ENCODE results near the gene AKIRIN2.
"Not testable (repeated sequence)": the region's sequence is repeated elsewhere in the genome, so short reads cannot be mapped to it uniquely, and the experiment has no call there.

Gene AKIRIN2

DNA sequence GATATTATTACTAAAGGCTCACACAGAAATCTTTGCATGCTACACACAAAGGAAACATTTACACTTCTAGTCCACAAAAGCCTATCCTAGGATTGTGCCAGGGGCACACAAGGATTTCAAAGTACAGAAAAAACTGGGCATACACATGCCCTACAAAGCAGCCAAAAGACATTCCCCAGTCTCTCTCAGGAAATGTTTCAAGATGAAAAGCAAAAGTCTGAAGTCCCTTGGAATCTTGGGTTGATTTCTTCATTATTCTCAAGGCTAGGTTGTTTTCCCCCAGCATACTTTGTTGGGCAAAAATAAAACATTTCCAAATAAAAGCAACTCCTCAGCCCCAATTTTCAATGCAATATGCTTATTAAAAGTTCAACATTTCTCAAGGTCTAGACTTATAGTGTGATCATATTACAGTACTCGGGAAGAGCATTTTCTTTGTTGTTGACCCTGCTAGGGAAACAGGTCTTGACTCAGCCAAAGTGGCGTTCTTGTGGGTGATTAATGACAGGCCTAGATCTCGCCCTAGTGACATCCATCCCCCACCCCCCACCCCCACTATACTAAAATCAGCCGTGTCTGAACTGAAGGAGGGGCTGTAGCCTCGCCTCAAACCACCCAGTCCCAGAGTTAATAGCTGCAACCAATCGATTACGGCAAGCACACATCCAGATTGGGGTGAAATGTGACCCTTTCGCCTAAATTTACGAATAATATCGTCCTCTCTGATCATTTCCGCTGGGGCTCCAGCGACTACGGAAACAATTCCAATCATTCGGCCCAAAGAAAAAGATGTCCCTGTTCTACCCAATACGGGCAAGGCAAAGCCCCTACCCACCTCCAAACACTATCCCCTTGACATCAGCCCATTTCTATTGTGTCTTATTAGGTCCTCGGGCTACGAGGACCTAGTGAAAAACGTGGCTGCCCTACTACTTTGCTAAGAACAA, 1.4 kb downstream of the AKIRIN2 start:
- peak overlapping the region; percentile 93 for H3K4me3 ChIP-seq (ENCODE audit: low read depth, low read length)
- H3K27me3 ChIP-seq (ENCODE audit: insufficient read depth, low read length), result no peaks in the 10 kb centered on the region
- H2AFZ ChIP-seq (ENCODE audit: low read length, unreplicated experiment), result peak overlapping the region; percentile 3
- peak overlapping the region; percentile 96 for H3K27ac ChIP-seq (ENCODE audit: low read depth, low read length)
- peaks cover 8% of the 10 kb centered on the region; the same call in 1 of the 2 replicates for H3K36me3 ChIP-seq (ENCODE audit: insufficient read depth, low read length)
- peaks cover 62% of the 10 kb centered on the region for H3K79me2 ChIP-seq (ENCODE audit: control insufficient read depth, insufficient read depth, low read length, unreplicated experiment)
- peaks cover 27% of the 10 kb centered on the region for H3K4me1 ChIP-seq (ENCODE audit: control insufficient read depth, insufficient read depth, low read length, unreplicated experiment)

- peaks cover 28% of the 10 kb centered on the region for H3K4me1 ChIP-seq (ENCODE audit: control insufficient read depth, insufficient read depth, low read length, unreplicated experiment)
- H3K27ac ChIP-seq (ENCODE audit: low read depth, low read length), result peak overlapping the region; percentile 96
- peaks cover 73% of the 10 kb centered on the region for H3K79me2 ChIP-seq (ENCODE audit: control insufficient read depth, insufficient read depth, low read length, unreplicated experiment)
These were observed 2.5 kb downstream of the AKIRIN2 start for GRCh38 chr6:87699576-87699975.

DNA sequence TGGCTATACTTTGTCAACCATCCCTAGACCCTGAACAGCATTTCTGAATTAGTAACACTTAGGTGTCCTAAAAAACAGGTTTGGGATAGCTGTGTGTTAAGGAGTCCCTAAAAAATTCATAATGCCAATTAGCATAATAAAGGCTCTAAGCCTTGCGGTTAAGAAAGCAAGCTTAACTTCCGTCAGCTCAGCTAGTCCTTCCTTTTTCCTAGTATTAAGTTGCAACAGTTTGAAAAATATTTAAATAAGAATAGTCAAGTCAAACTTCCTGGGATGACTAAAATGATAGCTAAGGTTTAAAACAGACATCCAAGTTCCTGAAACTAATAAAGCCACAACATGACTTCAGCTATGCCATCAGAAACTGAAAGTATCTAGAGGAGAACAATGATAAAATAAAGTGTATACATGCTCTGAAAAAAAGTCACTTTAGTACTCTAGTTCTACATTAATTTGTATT, 3.5 kb downstream of the AKIRIN2 start:
- Histone ChIP-seq H2AFZ (ENCODE audit: low read length, unreplicated experiment) (no peak overlapping the region), H3K4me1 (ENCODE audit: control insufficient read depth, insufficient read depth, low read length, unreplicated experiment) (peaks cover 38% of the 10 kb centered on the region), H3K79me2 (ENCODE audit: control insufficient read depth, insufficient read depth, low read length, unreplicated experiment) (peaks cover 83% of the 10 kb centered on the region), H3K4me3 (ENCODE audit: low read depth, low read length) (peak overlapping the region; percentile 93), H3K27me3 (ENCODE audit: insufficient read depth, low read length) (no peaks in the 10 kb centered on the region), H3K27ac (ENCODE audit: low read depth, low read length) (peak overlapping the region; percentile 96), H3K36me3 (ENCODE audit: insufficient read depth, low read length) (peaks cover 8% of the 10 kb centered on the region; the same call in 1 of the 2 replicates)

More at GRCh38 chr6:87699576-87699975, 2.5 kb downstream of the AKIRIN2 start:
- peaks cover 8% of the 10 kb centered on the region; the same call in 1 of the 2 replicates for H3K36me3 ChIP-seq (ENCODE audit: insufficient read depth, low read length)
- H3K27me3 ChIP-seq (ENCODE audit: insufficient read depth, low read length), result no peaks in the 10 kb centered on the region
- H2AFZ ChIP-seq (ENCODE audit: low read length, unreplicated experiment), result no peak overlapping the region
- H3K4me3 ChIP-seq (ENCODE audit: low read depth, low read length), result peak overlapping the region; percentile 93

GRCh38 chr6:87697581-87698546, 4.2 kb downstream of the AKIRIN2 start:
- H3K4me1 ChIP-seq (ENCODE audit: control insufficient read depth, insufficient read depth, low read length, unreplicated experiment), result peaks cover 40% of the 10 kb centered on the region
- peak overlapping the region; percentile 96 for H3K27ac ChIP-seq (ENCODE audit: low read depth, low read length)
- no peak overlapping the region for H2AFZ ChIP-seq (ENCODE audit: low read length, unreplicated experiment)
- peaks cover 90% of the 10 kb centered on the region for H3K79me2 ChIP-seq (ENCODE audit: control insufficient read depth, insufficient read depth, low read length, unreplicated experiment)
- peaks cover 8% of the 10 kb centered on the region; the same call in 1 of the 2 replicates for H3K36me3 ChIP-seq (ENCODE audit: insufficient read depth, low read length)
- H3K27me3 ChIP-seq (ENCODE audit: insufficient read depth, low read length), result no peaks in the 10 kb centered on the region
- H3K4me3 ChIP-seq (ENCODE audit: low read depth, low read length), result peak overlapping the region; percentile 93

DNA sequence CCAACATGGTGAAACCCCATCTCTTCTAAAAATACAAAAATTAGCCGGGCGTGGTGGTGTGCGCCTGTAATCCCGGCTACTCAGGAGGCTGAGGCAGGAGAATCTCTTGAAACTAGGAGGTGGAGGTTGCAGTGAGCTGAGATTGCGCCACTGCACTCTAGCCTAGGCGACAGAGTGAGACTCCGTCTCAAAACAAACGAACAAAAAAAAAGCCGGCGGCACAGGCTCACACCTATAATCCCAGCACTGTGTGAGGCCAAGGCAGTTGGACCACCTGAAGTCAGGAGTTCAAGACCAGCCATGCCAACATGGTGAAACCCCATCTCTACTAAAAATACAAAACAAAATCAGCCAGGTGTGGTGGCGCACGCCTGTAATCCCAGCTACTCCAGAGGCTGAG, 5.2 kb downstream of the AKIRIN2 start:
- H3K27me3 ChIP-seq (ENCODE audit: insufficient read depth, low read length); H3K4me3 ChIP-seq (ENCODE audit: low read depth, low read length); H2AFZ ChIP-seq (ENCODE audit: low read length, unreplicated experiment); H3K27ac ChIP-seq (ENCODE audit: low read depth, low read length); H3K36me3 ChIP-seq (ENCODE audit: insufficient read depth, low read length): not testable (repeated sequence)
- Histone ChIP-seq H3K79me2 (ENCODE audit: control insufficient read depth, insufficient read depth, low read length, unreplicated experiment) (peaks cover 98% of the 10 kb centered on the region), H3K4me1 (ENCODE audit: control insufficient read depth, insufficient read depth, low read length, unreplicated experiment) (peaks cover 40% of the 10 kb centered on the region)

- Histone ChIP-seq H3K27ac (ENCODE audit: low read depth, low read length) (no peak overlapping the region), H3K79me2 (ENCODE audit: control insufficient read depth, insufficient read depth, low read length, unreplicated experiment) (peaks cover 97% of the 10 kb centered on the region), H3K4me3 (ENCODE audit: low read depth, low read length) (no peak overlapping the region), H3K27me3 (ENCODE audit: insufficient read depth, low read length) (no peaks in the 10 kb centered on the region), H3K4me1 (ENCODE audit: control insufficient read depth, insufficient read depth, low read length, unreplicated experiment) (peaks cover 35% of the 10 kb centered on the region), H3K36me3 (ENCODE audit: insufficient read depth, low read length) (no peaks in the 10 kb centered on the region), H2AFZ (ENCODE audit: low read length, unreplicated experiment) (no peak overlapping the region)
These were observed 9.9 kb downstream of the AKIRIN2 start for GRCh38 chr6:87692086-87692485.

DNA sequence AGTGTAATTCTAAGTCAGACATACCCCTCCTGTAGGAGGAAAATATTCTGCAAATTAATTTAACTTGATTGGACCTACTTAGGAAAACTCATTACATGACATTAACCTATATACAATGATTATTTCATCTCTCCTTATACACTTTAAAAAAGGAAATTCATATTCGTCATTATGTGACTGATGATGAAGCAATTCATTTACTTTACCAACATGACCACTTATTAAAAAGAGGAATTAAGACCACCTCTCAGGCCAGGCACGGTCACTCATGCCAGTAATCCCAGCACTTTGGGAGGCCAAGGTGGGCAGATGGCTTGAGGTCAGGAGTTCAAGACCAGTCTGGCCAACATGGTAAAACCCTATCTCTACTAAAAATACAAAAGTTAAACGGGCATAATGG, 11.6 kb downstream of the AKIRIN2 start:
- Histone ChIP-seq H3K27me3 (ENCODE audit: insufficient read depth, low read length) (no peaks in the 10 kb centered on the region), H2AFZ (ENCODE audit: low read length, unreplicated experiment) (no peak overlapping the region), H3K27ac (ENCODE audit: low read depth, low read length) (no peak overlapping the region), H3K79me2 (ENCODE audit: control insufficient read depth, insufficient read depth, low read length, unreplicated experiment) (peaks cover 99% of the 10 kb centered on the region), H3K36me3 (ENCODE audit: insufficient read depth, low read length) (no peaks in the 10 kb centered on the region), H3K4me3 (ENCODE audit: low read depth, low read length) (no peak overlapping the region), H3K4me1 (ENCODE audit: control insufficient read depth, insufficient read depth, low read length, unreplicated experiment) (peaks cover 28% of the 10 kb centered on the region)

GRCh38 chr6:87687893-87688292, 14.1 kb downstream of the AKIRIN2 start:
- not testable (repeated sequence) for H3K27me3 ChIP-seq (ENCODE audit: insufficient read depth, low read length); H3K36me3 ChIP-seq (ENCODE audit: insufficient read depth, low read length)
- peaks cover 26% of the 10 kb centered on the region for H3K4me1 ChIP-seq (ENCODE audit: control insufficient read depth, insufficient read depth, low read length, unreplicated experiment)

DNA sequence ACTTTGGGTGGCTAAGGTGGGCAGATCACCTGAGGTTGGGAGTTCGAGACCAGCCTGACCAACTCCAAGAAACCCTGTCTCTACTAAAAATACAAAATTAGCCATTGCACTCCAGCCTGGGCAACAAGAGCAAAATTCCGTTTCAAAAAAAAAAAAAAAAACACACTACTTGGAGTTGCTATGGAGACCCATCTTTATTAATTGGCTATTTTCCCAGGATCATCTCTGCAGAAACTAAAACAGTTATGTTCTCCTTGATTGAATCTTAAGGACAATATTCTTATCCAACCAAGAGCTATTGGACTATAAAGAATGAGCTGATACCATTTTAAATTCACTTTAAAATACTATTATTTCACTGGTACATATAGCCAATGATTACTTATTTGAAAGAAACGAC, 14.7 kb downstream of the AKIRIN2 start:
- peaks cover 32% of the 10 kb centered on the region for H3K4me1 ChIP-seq (ENCODE audit: control insufficient read depth, insufficient read depth, low read length, unreplicated experiment)
- H3K36me3 ChIP-seq (ENCODE audit: insufficient read depth, low read length), result no peaks in the 10 kb centered on the region; the same call in 1 of the 2 replicates
- no peak overlapping the region for H3K4me3 ChIP-seq (ENCODE audit: low read depth, low read length)
- no peaks in the 10 kb centered on the region for H3K27me3 ChIP-seq (ENCODE audit: insufficient read depth, low read length)
- H3K27ac ChIP-seq (ENCODE audit: low read depth, low read length), result no peak overlapping the region
- peaks cover 99% of the 10 kb centered on the region for H3K79me2 ChIP-seq (ENCODE audit: control insufficient read depth, insufficient read depth, low read length, unreplicated experiment)
- no peak overlapping the region for H2AFZ ChIP-seq (ENCODE audit: low read length, unreplicated experiment)

More at GRCh38 chr6:87687893-87688292, 14.1 kb downstream of the AKIRIN2 start:
- H3K79me2 ChIP-seq (ENCODE audit: control insufficient read depth, insufficient read depth, low read length, unreplicated experiment), result peaks cover 99% of the 10 kb centered on the region
- H3K4me3 ChIP-seq (ENCODE audit: low read depth, low read length); H3K27ac ChIP-seq (ENCODE audit: low read depth, low read length); H2AFZ ChIP-seq (ENCODE audit: low read length, unreplicated experiment): not testable (repeated sequence)

GRCh38 chr6:87686636-87687205, 15.3 kb downstream of the AKIRIN2 start:
- not testable (repeated sequence) for H3K27ac ChIP-seq (ENCODE audit: low read depth, low read length); H3K4me3 ChIP-seq (ENCODE audit: low read depth, low read length); H3K36me3 ChIP-seq (ENCODE audit: insufficient read depth, low read length); H2AFZ ChIP-seq (ENCODE audit: low read length, unreplicated experiment); H3K27me3 ChIP-seq (ENCODE audit: insufficient read depth, low read length)
- Histone ChIP-seq H3K4me1 (ENCODE audit: control insufficient read depth, insufficient read depth, low read length, unreplicated experiment) (peaks cover 36% of the 10 kb centered on the region), H3K79me2 (ENCODE audit: control insufficient read depth, insufficient read depth, low read length, unreplicated experiment) (peaks cover 99% of the 10 kb centered on the region)

Measured in ACC112 (cell line).